Nephron (organoid): ENCODE measurements around the gene TSHZ1.

ENCODE experiments used
- H3K27ac Mint-ChIP-seq, 3 experiments: 2 replicates each; pipeline ENCODE4 v1.8.0; 2020; ENCODE audit warnings: mixed read lengths in 3 of 3, mild to moderate bottlenecking in 2 of 3, moderate library complexity in 1 of 3
- H3K27me3 Mint-ChIP-seq: 2 replicates; pipeline ENCODE4 v1.8.0; 2021; ENCODE audit warnings: low read depth, mild to moderate bottlenecking, moderate library complexity, mixed read lengths
- H3K36me3 Mint-ChIP-seq: 2 replicates; pipeline ENCODE4 v1.8.0; 2020; ENCODE audit warnings: low read depth, mixed read lengths
- H3K4me1 Mint-ChIP-seq: 2 replicates; pipeline ENCODE4 v1.8.0; 2020; ENCODE audit warnings: mixed read lengths
- H3K4me3 Mint-ChIP-seq, 3 experiments: 2 replicates each; pipeline ENCODE4 v1.8.0; 2020; ENCODE audit warnings: mild to moderate bottlenecking in 3 of 3, mixed read lengths in 3 of 3, moderate library complexity in 2 of 3
- H3K9me3 Mint-ChIP-seq: 2 replicates; pipeline ENCODE4 v1.8.0; 2020; ENCODE audit warnings: mixed read lengths
- TF ChIP-seq, protein P1 (sequence below), 3 experiments: fragments of 200-600 bp; sonication (generic); IDR thresholded peaks; one replicate each; pipeline ENCODE4 v1.5.0; 2021; ENCODE audit warnings: antibody characterized with exemption in 3 of 3; ENCODE audit not compliant: unreplicated experiment in 3 of 3

Gene TSHZ1

DNA sequence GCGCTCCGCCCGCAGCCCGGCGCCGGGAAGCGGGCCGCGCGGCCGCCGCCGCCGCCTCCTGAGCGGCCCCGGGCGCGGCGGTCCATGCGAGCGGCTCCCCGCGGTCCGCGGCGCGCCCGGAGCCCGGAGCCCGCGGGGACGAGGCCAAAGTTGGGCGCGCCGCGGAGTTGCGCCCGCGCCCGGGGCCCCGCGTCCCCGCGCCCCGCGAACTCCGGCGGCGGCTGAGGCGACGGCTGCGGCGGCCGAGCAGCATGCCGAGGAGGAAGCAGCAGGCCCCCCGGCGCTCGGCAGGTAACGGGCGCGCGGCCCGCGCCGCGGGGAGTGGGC, 992 bp downstream of the TSHZ1 start:
- Mint-ChIP-seq H3K4me3 (no peak overlapping the region), H3K27me3 (no peaks in the 10 kb centered on the region), H3K4me1 (peaks cover 61% of the 10 kb centered on the region), H3K9me3 (no peaks in the 10 kb centered on the region), H3K36me3 (peaks cover 7% of the 10 kb centered on the region), H3K27ac (peak overlapping the region in 1 of 3 experiments; percentile 98)
- TF ChIP-seq, protein P1, sequence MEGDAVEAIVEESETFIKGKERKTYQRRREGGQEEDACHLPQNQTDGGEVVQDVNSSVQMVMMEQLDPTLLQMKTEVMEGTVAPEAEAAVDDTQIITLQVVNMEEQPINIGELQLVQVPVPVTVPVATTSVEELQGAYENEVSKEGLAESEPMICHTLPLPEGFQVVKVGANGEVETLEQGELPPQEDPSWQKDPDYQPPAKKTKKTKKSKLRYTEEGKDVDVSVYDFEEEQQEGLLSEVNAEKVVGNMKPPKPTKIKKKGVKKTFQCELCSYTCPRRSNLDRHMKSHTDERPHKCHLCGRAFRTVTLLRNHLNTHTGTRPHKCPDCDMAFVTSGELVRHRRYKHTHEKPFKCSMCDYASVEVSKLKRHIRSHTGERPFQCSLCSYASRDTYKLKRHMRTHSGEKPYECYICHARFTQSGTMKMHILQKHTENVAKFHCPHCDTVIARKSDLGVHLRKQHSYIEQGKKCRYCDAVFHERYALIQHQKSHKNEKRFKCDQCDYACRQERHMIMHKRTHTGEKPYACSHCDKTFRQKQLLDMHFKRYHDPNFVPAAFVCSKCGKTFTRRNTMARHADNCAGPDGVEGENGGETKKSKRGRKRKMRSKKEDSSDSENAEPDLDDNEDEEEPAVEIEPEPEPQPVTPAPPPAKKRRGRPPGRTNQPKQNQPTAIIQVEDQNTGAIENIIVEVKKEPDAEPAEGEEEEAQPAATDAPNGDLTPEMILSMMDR (IDR thresholded peaks at IDR 0.05; ENCODE audit: unreplicated experiment in 3 of 3) = no peak

DNA sequence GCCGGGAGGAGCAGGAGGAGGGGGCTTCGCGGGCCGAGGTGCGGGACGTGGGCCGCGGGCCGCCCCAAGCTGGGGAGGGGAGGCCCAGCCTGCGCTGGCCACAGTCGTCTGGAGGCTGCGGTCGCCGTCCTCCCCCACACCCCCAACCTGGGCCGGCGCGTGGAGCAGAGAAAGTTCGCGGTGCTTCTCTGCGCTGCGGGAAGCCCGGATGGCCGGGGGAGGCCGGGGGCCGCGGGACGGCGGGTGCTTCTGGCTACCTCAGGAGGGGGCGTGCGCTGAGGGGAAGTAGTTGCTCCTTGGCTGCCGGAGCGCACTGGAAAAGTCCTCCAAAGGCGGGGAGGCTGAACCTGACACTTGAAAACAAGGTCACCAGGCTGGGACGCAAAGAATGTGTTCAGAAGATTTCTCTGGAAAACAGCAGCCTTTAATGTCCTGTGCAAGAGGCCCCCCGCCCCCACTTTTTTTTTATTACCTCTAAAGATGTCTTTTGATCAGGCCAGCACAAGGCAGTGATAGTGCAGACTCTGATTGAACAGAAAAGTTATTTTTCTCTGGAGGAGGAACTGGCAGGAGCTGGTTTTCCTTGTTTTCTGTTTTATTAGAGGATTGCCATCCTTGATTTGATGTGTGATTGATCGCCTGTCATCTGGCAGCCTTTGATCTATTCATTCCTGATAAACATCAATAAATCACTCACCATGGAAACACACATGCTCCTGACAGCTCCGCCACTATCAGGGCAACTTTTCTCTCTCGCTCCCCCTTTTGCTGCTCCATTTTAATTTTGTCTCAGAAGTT, 1.6 kb downstream of the TSHZ1 start:
- Mint-ChIP-seq H3K27ac (peak overlapping the region; percentile 95 to 99 (median 98)), H3K27me3 (no peaks in the 10 kb centered on the region), H3K36me3 (peaks cover 7% of the 10 kb centered on the region), H3K4me3 (peak overlapping the region; percentile 94 to 97 (median 95)), H3K9me3 (no peaks in the 10 kb centered on the region), H3K4me1 (peaks cover 63% of the 10 kb centered on the region)
- TF ChIP-seq, protein P1 (IDR thresholded peaks at IDR 0.05; ENCODE audit: unreplicated experiment in 3 of 3) = no peak

DNA sequence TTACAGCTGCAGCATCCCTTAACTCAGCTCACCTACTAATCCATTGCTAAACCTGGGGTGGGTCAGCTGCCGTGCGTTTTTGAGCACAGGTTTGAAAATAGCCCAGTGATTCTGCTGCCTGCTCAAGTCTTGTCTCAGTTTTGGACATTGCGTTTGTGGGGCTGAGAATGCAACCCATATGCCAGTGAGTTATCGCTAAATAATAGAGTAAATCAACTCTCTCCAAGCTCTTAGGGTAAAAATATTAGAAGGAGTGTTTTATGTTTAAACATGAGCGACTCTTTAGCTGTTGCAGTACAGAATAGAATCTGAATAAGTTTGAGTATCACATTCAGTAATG, 2.1 kb downstream of the TSHZ1 start:
- peak overlapping the region; percentile 95 to 99 (median 98) for H3K27ac Mint-ChIP-seq
- no peaks in the 10 kb centered on the region for H3K9me3 Mint-ChIP-seq
- H3K4me3 Mint-ChIP-seq = peak overlapping the region; percentile 94 to 97 (median 95)
- peaks cover 7% of the 10 kb centered on the region for H3K36me3 Mint-ChIP-seq
- no peaks in the 10 kb centered on the region for H3K27me3 Mint-ChIP-seq
- H3K4me1 Mint-ChIP-seq = peaks cover 63% of the 10 kb centered on the region
- TF ChIP-seq, protein P1 (IDR thresholded peaks at IDR 0.05; ENCODE audit: unreplicated experiment in 3 of 3) = no peak

DNA sequence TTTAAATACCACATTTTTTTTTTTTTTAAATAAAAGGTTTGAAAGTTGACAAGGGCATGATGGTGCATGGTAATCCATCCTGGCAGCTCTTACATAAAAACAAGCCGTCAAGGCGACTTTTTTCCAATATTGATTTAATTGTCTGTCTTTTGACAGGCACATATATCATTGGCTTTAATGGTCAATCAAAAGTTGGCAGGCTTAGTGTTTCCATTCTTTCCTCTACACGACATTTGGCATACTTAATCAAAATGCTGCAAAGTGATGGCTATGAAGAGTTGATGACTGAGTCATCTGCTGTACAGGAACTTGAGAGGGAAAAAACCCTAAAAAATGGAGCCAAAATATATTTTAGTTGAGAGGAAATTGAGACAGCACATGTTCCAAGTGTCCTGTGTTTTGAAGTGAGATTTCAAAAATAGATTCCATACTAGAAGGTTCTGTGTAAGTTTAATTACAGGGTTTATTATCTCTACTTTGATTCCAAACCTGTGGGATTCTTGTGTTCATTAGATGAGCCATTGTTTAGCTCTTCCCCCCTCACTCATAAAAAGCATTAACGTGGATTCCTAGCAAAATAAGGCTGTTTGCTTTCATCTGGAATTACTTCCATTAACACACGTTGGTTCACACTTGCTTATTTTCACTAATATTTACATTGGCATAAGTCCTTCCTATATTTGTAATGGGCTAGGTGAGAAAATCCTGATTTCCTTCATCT, 3.2 kb downstream of the TSHZ1 start:
- H3K9me3 Mint-ChIP-seq = no peaks in the 10 kb centered on the region
- H3K27ac Mint-ChIP-seq = peak overlapping the region; percentile 30 to 99 (median 92)
- no peaks in the 10 kb centered on the region for H3K27me3 Mint-ChIP-seq
- TF ChIP-seq, protein P1 (IDR thresholded peaks at IDR 0.05; ENCODE audit: unreplicated experiment in 3 of 3) = no peak
- peak overlapping the region; percentile 94 to 97 (median 95) for H3K4me3 Mint-ChIP-seq
- H3K4me1 Mint-ChIP-seq = peaks cover 73% of the 10 kb centered on the region
- peaks cover 7% of the 10 kb centered on the region for H3K36me3 Mint-ChIP-seq

DNA sequence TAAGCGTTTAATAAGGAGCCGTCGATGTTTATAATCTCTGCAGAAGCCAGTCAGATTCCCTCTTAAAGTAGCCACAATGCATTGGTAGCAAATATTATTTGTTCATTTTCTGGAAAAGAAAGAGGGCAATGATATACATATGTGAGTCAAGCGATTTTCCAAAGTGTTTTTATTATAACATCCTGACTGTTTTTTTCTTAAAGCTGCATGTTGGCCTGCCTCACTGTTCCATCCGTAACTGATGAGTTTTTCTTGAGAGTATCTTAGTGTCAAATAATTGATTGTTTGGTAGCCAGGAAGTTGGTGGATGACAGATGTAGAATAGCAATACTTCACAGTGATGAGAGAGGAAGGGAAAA, 3.7 kb downstream of the TSHZ1 start:
- peaks cover 79% of the 10 kb centered on the region for H3K4me1 Mint-ChIP-seq
- TF ChIP-seq, protein P1 (IDR thresholded peaks at IDR 0.05; ENCODE audit: unreplicated experiment in 3 of 3) = no peak
- peak overlapping the region; percentile 30 to 99 (median 92) for H3K27ac Mint-ChIP-seq
- no peaks in the 10 kb centered on the region for H3K27me3 Mint-ChIP-seq
- peaks cover 7% of the 10 kb centered on the region for H3K36me3 Mint-ChIP-seq
- peak overlapping the region; percentile 94 to 97 (median 95) for H3K4me3 Mint-ChIP-seq
- H3K9me3 Mint-ChIP-seq = no peaks in the 10 kb centered on the region
